ENCODE results near the gene DCLK1.

The DCLK1 gene

GRCh38 chr13:35850569-35850968, 280.6 kb downstream of the DCLK1 start:
- Histone ChIP-seq H3K4me1 (ENCODE audit: control insufficient read depth, low read depth, low read length) (peaks cover 7% of the 10 kb centered on the region), H3K36me3 (ENCODE audit: control insufficient read depth, insufficient read depth, low read length) (no peaks in the 10 kb centered on the region), H3K4me3 (ENCODE audit: low read length) (no peak overlapping the region), H3K56ac (ENCODE audit: low read length) (no peak overlapping the region), H3K79me2 (ENCODE audit: control insufficient read depth, insufficient read depth, low read length) (peaks cover 20% of the 10 kb centered on the region), H2BK5ac (ENCODE audit: low read length) (no peak overlapping the region), H3K4me2 (ENCODE audit: low read length) (no peak overlapping the region), H3K23ac (ENCODE audit: low read length) (no peak overlapping the region), H3K27ac (ENCODE audit: low read depth, low read length) (no peak overlapping the region), H3K9ac (ENCODE audit: low read length) (no peak overlapping the region), H3K18ac (ENCODE audit: low read length) (no peak overlapping the region), H2BK15ac (replicated peaks; ENCODE audit: low read depth) (no peak overlapping the region), H3K79me1 (ENCODE audit: low read length) (peaks cover 2% of the 10 kb centered on the region), H4K5ac (ENCODE audit: low read length) (no peak overlapping the region), H3K27me3 (ENCODE audit: insufficient read depth, low read length, poor library complexity) (no peaks in the 10 kb centered on the region), H4K8ac (ENCODE audit: low read depth, low read length) (no peak overlapping the region), H3K4ac (ENCODE audit: low read depth, low read length) (no peak overlapping the region), H2BK120ac (ENCODE audit: low read depth, low read length) (no peak overlapping the region), H2AK5ac (ENCODE audit: low read length) (no peak overlapping the region)
- DNase-seq = peak; percentile 48
- no CpG with 5 or more reads among the region's 5 CpGs for WGBS (ENCODE audit: extremely low coverage, insufficient coverage, low lambda C conversion rate)

DNA sequence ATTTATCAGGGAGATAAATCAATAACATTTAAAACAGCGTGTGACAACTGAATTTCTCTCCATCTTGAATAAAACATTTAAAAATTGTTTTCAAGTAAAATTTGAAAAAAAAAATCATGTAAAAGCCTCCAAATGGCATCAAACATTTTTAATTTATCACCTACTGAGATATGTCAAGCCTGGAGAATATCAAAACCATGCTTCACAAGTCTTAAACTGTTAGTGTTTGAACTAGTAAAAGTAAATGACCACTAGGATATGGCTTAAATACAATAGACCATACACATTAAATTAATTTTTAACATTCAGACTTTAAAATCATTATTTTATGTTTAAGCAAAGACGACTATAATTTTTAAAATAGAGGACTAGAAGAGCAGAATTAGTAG, 281.9 kb downstream of the DCLK1 start:
- Histone ChIP-seq H3K56ac (ENCODE audit: low read length) (no peak overlapping the region), H3K4me2 (ENCODE audit: low read length) (no peak overlapping the region), H3K27me3 (ENCODE audit: insufficient read depth, low read length, poor library complexity) (no peaks in the 10 kb centered on the region), H3K4ac (ENCODE audit: low read depth, low read length) (no peak overlapping the region), H3K79me1 (ENCODE audit: low read length) (peaks cover 2% of the 10 kb centered on the region), H2BK120ac (ENCODE audit: low read depth, low read length) (no peak overlapping the region), H2BK15ac (replicated peaks; ENCODE audit: low read depth) (no peak overlapping the region), H3K18ac (ENCODE audit: low read length) (no peak overlapping the region), H3K79me2 (ENCODE audit: control insufficient read depth, insufficient read depth, low read length) (peaks cover 14% of the 10 kb centered on the region), H3K36me3 (ENCODE audit: control insufficient read depth, insufficient read depth, low read length) (no peaks in the 10 kb centered on the region), H3K4me3 (ENCODE audit: low read length) (no peak overlapping the region), H4K5ac (ENCODE audit: low read length) (no peak overlapping the region), H3K4me1 (ENCODE audit: control insufficient read depth, low read depth, low read length) (peaks cover 4% of the 10 kb centered on the region), H4K8ac (ENCODE audit: low read depth, low read length) (no peak overlapping the region), H3K27ac (ENCODE audit: low read depth, low read length) (no peak overlapping the region), H2BK5ac (ENCODE audit: low read length) (no peak overlapping the region), H3K23ac (ENCODE audit: low read length) (no peak overlapping the region), H3K9ac (ENCODE audit: low read length) (no peak overlapping the region), H2AK5ac (ENCODE audit: low read length) (no peak overlapping the region)
- no peak for DNase-seq
- WGBS (ENCODE audit: extremely low coverage, insufficient coverage, low lambda C conversion rate) = no CpG with 5 or more reads among the region's 2 CpGs

DNA sequence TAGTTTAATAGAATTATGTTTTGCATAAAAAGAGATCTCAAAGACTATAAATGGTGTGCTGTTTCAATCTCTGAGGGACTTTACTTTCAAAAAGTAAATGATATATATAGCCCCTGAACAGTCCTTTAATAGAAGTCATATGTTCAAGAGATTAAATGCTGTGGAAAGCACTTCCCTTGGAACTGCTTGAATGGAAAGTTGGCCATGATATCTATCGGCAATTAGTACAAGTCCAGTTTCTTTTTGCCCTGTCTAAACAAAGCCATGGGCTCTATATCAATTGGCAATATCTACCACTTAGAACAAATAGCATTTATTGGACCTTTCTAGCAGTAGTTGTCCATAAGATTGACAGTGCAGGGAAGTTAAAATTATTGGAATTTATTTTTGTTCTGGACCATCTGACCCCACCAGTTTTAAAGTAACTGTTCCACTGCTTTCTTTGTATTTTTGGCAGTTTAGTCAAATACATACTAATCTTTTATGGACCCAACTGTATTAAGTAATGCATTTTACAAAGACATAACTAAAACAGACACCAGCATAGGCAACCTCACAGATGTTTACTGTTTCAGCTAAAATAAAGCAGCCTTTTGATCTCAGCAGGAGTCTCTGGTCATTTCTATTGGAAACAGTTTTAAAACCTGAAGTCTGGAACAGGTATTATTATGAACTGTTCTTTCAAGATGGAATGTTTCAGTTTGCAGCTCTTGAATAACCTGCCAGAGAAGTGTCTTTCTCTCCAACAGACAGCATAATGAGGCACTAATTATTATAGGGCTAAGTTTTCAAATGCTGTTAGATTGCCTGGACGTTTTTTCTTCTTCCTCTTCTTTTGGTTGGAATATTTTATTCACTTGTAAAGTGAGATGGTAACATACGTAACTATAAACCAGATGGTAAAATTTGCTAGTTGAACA, 282.6 kb downstream of the DCLK1 start:
- no peak overlapping the region for H2BK5ac ChIP-seq (ENCODE audit: low read length)
- H3K23ac ChIP-seq (ENCODE audit: low read length) = no peak overlapping the region
- no peak overlapping the region for H3K56ac ChIP-seq (ENCODE audit: low read length)
- H3K4me1 ChIP-seq (ENCODE audit: control insufficient read depth, low read depth, low read length) = no peaks in the 10 kb centered on the region
- WGBS (ENCODE audit: extremely low coverage, insufficient coverage, low lambda C conversion rate) = no CpG with 5 or more reads among the region's 3 CpGs
- H3K4me2 ChIP-seq (ENCODE audit: low read length) = no peak overlapping the region
- H3K79me1 ChIP-seq (ENCODE audit: low read length) = peaks cover 2% of the 10 kb centered on the region
- H2BK15ac ChIP-seq (replicated peaks; ENCODE audit: low read depth) = no peak overlapping the region
- H3K27ac ChIP-seq (ENCODE audit: low read depth, low read length) = no peak overlapping the region
- no peak overlapping the region for H3K9ac ChIP-seq (ENCODE audit: low read length)
- H3K79me2 ChIP-seq (ENCODE audit: control insufficient read depth, insufficient read depth, low read length) = peaks cover 8% of the 10 kb centered on the region
- no peak overlapping the region for H3K4me3 ChIP-seq (ENCODE audit: low read length)
- DNase-seq = no peak
- H3K27me3 ChIP-seq (ENCODE audit: insufficient read depth, low read length, poor library complexity) = no peaks in the 10 kb centered on the region
- no peak overlapping the region for H2BK120ac ChIP-seq (ENCODE audit: low read depth, low read length)
- H3K18ac ChIP-seq (ENCODE audit: low read length) = no peak overlapping the region
- no peaks in the 10 kb centered on the region for H3K36me3 ChIP-seq (ENCODE audit: control insufficient read depth, insufficient read depth, low read length)
- H4K8ac ChIP-seq (ENCODE audit: low read depth, low read length) = no peak overlapping the region
- H3K4ac ChIP-seq (ENCODE audit: low read depth, low read length) = no peak overlapping the region
- H4K5ac ChIP-seq (ENCODE audit: low read length) = no peak overlapping the region
- H2AK5ac ChIP-seq (ENCODE audit: low read length) = no peak overlapping the region

- H3K23ac ChIP-seq (ENCODE audit: low read length) = no peak overlapping the region
- DNase-seq = no peak
- H4K8ac ChIP-seq (ENCODE audit: low read depth, low read length) = no peak overlapping the region
- H3K4ac ChIP-seq (ENCODE audit: low read depth, low read length) = no peak overlapping the region
- H2BK15ac ChIP-seq (replicated peaks; ENCODE audit: low read depth) = no peak overlapping the region
- H2AK5ac ChIP-seq (ENCODE audit: low read length) = no peak overlapping the region
- no peak overlapping the region for H3K56ac ChIP-seq (ENCODE audit: low read length)
- no peak overlapping the region for H3K9ac ChIP-seq (ENCODE audit: low read length)
- no peaks in the 10 kb centered on the region for H3K27me3 ChIP-seq (ENCODE audit: insufficient read depth, low read length, poor library complexity)
- H3K4me3 ChIP-seq (ENCODE audit: low read length) = no peak overlapping the region
- H2BK120ac ChIP-seq (ENCODE audit: low read depth, low read length) = no peak overlapping the region
- H3K36me3 ChIP-seq (ENCODE audit: control insufficient read depth, insufficient read depth, low read length) = no peaks in the 10 kb centered on the region
- no peak overlapping the region for H2BK5ac ChIP-seq (ENCODE audit: low read length)
- H3K79me1 ChIP-seq (ENCODE audit: low read length) = no peaks in the 10 kb centered on the region
- no peaks in the 10 kb centered on the region for H3K79me2 ChIP-seq (ENCODE audit: control insufficient read depth, insufficient read depth, low read length)
- H3K27ac ChIP-seq (ENCODE audit: low read depth, low read length) = no peak overlapping the region
- H3K4me2 ChIP-seq (ENCODE audit: low read length) = no peak overlapping the region
- no peak overlapping the region for H3K18ac ChIP-seq (ENCODE audit: low read length)
- no peak overlapping the region for H4K5ac ChIP-seq (ENCODE audit: low read length)
- H3K4me1 ChIP-seq (ENCODE audit: control insufficient read depth, low read depth, low read length) = no peaks in the 10 kb centered on the region
These were observed 287.9 kb downstream of the DCLK1 start for GRCh38 chr13:35843272-35843671.

DNA sequence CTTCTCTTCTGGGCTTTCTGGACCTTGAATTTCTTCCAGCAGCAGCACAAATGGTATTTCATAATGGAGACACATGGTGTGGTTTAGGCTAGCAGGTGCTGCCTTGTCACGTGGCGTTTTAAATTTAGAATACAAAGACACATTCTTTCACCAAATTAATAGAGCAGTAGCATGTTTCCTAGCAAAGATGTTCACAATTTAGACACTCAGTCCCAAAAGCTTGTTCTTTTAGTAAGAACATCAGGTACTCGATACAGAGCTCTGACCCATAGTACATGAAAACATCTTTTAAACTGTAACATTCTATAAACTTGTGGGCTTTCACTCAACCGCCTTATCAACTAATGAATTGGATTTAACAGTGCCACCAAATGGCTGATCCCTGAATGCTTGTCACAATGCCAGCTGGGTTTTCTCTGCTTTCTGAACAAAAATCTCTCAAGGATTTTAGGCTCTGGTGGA, 290.1 kb downstream of the DCLK1 start:
- Histone ChIP-seq H3K4me2 (ENCODE audit: low read length) (no peak overlapping the region), H2BK120ac (ENCODE audit: low read depth, low read length) (no peak overlapping the region), H3K56ac (ENCODE audit: low read length) (no peak overlapping the region), H4K8ac (ENCODE audit: low read depth, low read length) (no peak overlapping the region), H3K4me3 (ENCODE audit: low read length) (no peak overlapping the region), H2BK15ac (replicated peaks; ENCODE audit: low read depth) (no peak overlapping the region), H2AK5ac (ENCODE audit: low read length) (no peak overlapping the region), H3K27me3 (ENCODE audit: insufficient read depth, low read length, poor library complexity) (no peaks in the 10 kb centered on the region), H3K27ac (ENCODE audit: low read depth, low read length) (no peak overlapping the region), H3K79me1 (ENCODE audit: low read length) (no peaks in the 10 kb centered on the region), H3K4me1 (ENCODE audit: control insufficient read depth, low read depth, low read length) (no peaks in the 10 kb centered on the region), H3K9ac (ENCODE audit: low read length) (no peak overlapping the region), H2BK5ac (ENCODE audit: low read length) (no peak overlapping the region), H3K79me2 (ENCODE audit: control insufficient read depth, insufficient read depth, low read length) (no peaks in the 10 kb centered on the region), H3K18ac (ENCODE audit: low read length) (no peak overlapping the region), H3K36me3 (ENCODE audit: control insufficient read depth, insufficient read depth, low read length) (no peaks in the 10 kb centered on the region), H4K5ac (ENCODE audit: low read length) (no peak overlapping the region), H3K23ac (ENCODE audit: low read length) (no peak overlapping the region), H3K4ac (ENCODE audit: low read depth, low read length) (no peak overlapping the region)
- DNase-seq = peak; percentile 29
- no CpG with 5 or more reads among the region's 4 CpGs for WGBS (ENCODE audit: extremely low coverage, insufficient coverage, low lambda C conversion rate)

GRCh38 chr13:35839806-35840205, 291.4 kb downstream of the DCLK1 start:
- no peak overlapping the region for H3K9ac ChIP-seq (ENCODE audit: low read length)
- no peak overlapping the region for H3K4ac ChIP-seq (ENCODE audit: low read depth, low read length)
- H3K27ac ChIP-seq (ENCODE audit: low read depth, low read length) = no peak overlapping the region
- no peak overlapping the region for H2BK15ac ChIP-seq (replicated peaks; ENCODE audit: low read depth)
- H3K4me3 ChIP-seq (ENCODE audit: low read length) = no peak overlapping the region
- H3K27me3 ChIP-seq (ENCODE audit: insufficient read depth, low read length, poor library complexity) = no peaks in the 10 kb centered on the region
- no peaks in the 10 kb centered on the region for H3K79me2 ChIP-seq (ENCODE audit: control insufficient read depth, insufficient read depth, low read length)
- H4K5ac ChIP-seq (ENCODE audit: low read length) = no peak overlapping the region
- no peak for DNase-seq
- H3K56ac ChIP-seq (ENCODE audit: low read length) = no peak overlapping the region
- H3K4me2 ChIP-seq (ENCODE audit: low read length) = no peak overlapping the region
- H3K23ac ChIP-seq (ENCODE audit: low read length) = no peak overlapping the region
- H3K4me1 ChIP-seq (ENCODE audit: control insufficient read depth, low read depth, low read length) = no peaks in the 10 kb centered on the region
- no peak overlapping the region for H4K8ac ChIP-seq (ENCODE audit: low read depth, low read length)
- H2AK5ac ChIP-seq (ENCODE audit: low read length) = no peak overlapping the region
- no peak overlapping the region for H3K18ac ChIP-seq (ENCODE audit: low read length)
- no peaks in the 10 kb centered on the region for H3K79me1 ChIP-seq (ENCODE audit: low read length)
- H2BK5ac ChIP-seq (ENCODE audit: low read length) = no peak overlapping the region
- H3K36me3 ChIP-seq (ENCODE audit: control insufficient read depth, insufficient read depth, low read length) = no peaks in the 10 kb centered on the region
- H2BK120ac ChIP-seq (ENCODE audit: low read depth, low read length) = no peak overlapping the region
- no CpG with 5 or more reads among the region's 5 CpGs for WGBS (ENCODE audit: extremely low coverage, insufficient coverage, low lambda C conversion rate)

Data from mesendoderm (in vitro differentiated cells).